Measurements from ENCODE around the gene FN3K. TPM values are rescaled to one million over a fixed set of nuclear protein-coding genes. Genes with fewer than 3 reads are reported as not detected.
"Not testable (repeated sequence)": the region's sequence is repeated elsewhere in the genome, so short reads cannot be mapped to it uniquely, and the experiment has no call there.

The FN3K gene
- total and polyA plus RNA-seq, 2 of the 13 experiments (the other 11 are each of a cell fraction or from before 2014, with no cell fraction given), result 3.5 to 12.2 TPM

DNA sequence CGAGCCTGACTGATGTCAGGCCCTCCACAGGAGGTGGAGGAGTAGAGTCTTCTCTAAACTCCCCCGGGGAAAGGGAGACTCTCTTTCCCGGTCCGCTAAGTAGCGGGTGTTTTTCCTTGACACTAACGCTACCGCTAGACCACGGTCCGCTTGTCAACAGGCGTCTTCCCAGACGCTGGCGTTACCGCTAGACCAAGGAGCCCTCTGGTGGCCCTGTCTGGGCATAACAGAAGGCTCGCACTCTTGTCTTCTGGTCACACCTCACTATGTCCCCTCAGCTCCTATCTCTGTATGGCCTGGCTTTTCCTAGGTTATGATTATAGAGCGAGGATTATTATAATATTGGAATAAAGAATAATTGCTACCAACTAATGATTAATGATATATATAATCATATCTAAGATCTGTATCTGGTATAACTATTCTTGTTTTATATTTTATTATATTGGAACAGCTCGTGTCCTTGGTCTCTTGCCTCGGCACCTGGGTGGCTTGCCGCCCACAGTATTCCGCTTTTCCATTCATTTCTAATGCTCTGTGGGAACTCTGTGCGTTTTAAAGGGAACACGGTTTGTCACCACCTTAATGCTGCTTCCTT is 42.5 kb downstream of the FN3K start:
- H3K4me3 ChIP-seq (replicated peaks in 1 of 3; ENCODE audit: insufficient read depth in 1 of 3, low read depth in 2 of 3, low read length in 3 of 3); H3K79me2 ChIP-seq (ENCODE audit: insufficient read depth, low read length); H4K20me1 ChIP-seq (ENCODE audit: insufficient read depth, low read length); H3K4me2 ChIP-seq (ENCODE audit: low read depth, low read length); DNase-seq (ENCODE audit: low spot score); FAIRE-seq; H3K27ac ChIP-seq (ENCODE audit: extremely low read length, insufficient read depth, low read length); ATAC-seq; POLR2A ChIA-PET; CTCF ChIA-PET (ENCODE audit: low intra/inter-chr PET ratio, low total read pairs); BruUV-seq (replicated peaks); H3K9ac ChIP-seq (ENCODE audit: insufficient read depth, low read depth, low read length); H3K27me3 ChIP-seq (ENCODE audit: control insufficient read depth in 1 of 2, insufficient read depth in 2 of 2, low read length in 2 of 2); H3K9me3 ChIP-seq (ENCODE audit: low read length); H3K4me1 ChIP-seq (ENCODE audit: insufficient read depth, low read length); intact Hi-C loops (cut with micrococcal nuclease; ENCODE audit: unreplicated experiment); H2AFZ ChIP-seq (ENCODE audit: low read length); TF ChIP-seq FOXA1 (IDR thresholded peaks at IDR 0.05): not testable (repeated sequence)
- in situ Hi-C loops (cut with HindIII; ENCODE audit: extremely low pct_ligation_motif_present, low pct_unique_long_range_greater_than_20kb), result loop anchor here (5.0 kb wide), 1 partner anchor 111 kb away; no protein-coding TSS in a partner anchor
- H3K36me3 ChIP-seq (replicated peaks in 1 of 2; ENCODE audit: control insufficient read depth in 1 of 2, insufficient read depth in 2 of 2, low read length in 2 of 2), result peaks cover 14 to 33% of the 10 kb centered on the region in 2 experiments; a peak in 4 of 5 replicates
- 77% methylated on average over 21 of the region's 21 CpGs for WGBS (ENCODE audit: low lambda C conversion rate)
- TF ChIP-seq KDM2A (CRISPR knock-in tag; IDR thresholded peaks at IDR 0.05; ENCODE audit: borderline replicate concordance, low read depth), result peak; percentile 58; the same call in 1 of the 2 replicates
- TF ChIP-seq, protein P1, sequence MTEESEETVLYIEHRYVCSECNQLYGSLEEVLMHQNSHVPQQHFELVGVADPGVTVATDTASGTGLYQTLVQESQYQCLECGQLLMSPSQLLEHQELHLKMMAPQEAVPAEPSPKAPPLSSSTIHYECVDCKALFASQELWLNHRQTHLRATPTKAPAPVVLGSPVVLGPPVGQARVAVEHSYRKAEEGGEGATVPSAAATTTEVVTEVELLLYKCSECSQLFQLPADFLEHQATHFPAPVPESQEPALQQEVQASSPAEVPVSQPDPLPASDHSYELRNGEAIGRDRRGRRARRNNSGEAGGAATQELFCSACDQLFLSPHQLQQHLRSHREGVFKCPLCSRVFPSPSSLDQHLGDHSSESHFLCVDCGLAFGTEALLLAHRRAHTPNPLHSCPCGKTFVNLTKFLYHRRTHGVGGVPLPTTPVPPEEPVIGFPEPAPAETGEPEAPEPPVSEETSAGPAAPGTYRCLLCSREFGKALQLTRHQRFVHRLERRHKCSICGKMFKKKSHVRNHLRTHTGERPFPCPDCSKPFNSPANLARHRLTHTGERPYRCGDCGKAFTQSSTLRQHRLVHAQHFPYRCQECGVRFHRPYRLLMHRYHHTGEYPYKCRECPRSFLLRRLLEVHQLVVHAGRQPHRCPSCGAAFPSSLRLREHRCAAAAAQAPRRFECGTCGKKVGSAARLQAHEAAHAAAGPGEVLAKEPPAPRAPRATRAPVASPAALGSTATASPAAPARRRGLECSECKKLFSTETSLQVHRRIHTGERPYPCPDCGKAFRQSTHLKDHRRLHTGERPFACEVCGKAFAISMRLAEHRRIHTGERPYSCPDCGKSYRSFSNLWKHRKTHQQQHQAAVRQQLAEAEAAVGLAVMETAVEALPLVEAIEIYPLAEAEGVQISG (CRISPR knock-in tag; IDR thresholded peaks at IDR 0.05), result peak; percentile 39
- peak; percentile 65 for TF ChIP-seq RAD21 (CRISPR knock-in tag; IDR thresholded peaks at IDR 0.05)
- TF ChIP-seq, protein P2, sequence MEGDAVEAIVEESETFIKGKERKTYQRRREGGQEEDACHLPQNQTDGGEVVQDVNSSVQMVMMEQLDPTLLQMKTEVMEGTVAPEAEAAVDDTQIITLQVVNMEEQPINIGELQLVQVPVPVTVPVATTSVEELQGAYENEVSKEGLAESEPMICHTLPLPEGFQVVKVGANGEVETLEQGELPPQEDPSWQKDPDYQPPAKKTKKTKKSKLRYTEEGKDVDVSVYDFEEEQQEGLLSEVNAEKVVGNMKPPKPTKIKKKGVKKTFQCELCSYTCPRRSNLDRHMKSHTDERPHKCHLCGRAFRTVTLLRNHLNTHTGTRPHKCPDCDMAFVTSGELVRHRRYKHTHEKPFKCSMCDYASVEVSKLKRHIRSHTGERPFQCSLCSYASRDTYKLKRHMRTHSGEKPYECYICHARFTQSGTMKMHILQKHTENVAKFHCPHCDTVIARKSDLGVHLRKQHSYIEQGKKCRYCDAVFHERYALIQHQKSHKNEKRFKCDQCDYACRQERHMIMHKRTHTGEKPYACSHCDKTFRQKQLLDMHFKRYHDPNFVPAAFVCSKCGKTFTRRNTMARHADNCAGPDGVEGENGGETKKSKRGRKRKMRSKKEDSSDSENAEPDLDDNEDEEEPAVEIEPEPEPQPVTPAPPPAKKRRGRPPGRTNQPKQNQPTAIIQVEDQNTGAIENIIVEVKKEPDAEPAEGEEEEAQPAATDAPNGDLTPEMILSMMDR (CRISPR knock-in tag; IDR thresholded peaks at IDR 0.05), result peak; percentile 32; the same call in 1 of the 2 replicates
- TF ChIP-seq, protein P3, sequence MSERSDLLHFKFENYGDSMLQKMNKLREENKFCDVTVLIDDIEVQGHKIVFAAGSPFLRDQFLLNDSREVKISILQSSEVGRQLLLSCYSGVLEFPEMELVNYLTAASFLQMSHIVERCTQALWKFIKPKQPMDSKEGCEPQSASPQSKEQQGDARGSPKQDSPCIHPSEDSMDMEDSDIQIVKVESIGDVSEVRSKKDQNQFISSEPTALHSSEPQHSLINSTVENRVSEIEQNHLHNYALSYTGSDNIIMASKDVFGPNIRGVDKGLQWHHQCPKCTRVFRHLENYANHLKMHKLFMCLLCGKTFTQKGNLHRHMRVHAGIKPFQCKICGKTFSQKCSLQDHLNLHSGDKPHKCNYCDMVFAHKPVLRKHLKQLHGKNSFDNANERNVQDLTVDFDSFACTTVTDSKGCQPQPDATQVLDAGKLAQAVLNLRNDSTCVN (CRISPR knock-in tag; IDR thresholded peaks at IDR 0.05; ENCODE audit: borderline replicate concordance), result peak; percentile 48; the same call in 1 of the 2 replicates
- TF ChIP-seq, protein P4, sequence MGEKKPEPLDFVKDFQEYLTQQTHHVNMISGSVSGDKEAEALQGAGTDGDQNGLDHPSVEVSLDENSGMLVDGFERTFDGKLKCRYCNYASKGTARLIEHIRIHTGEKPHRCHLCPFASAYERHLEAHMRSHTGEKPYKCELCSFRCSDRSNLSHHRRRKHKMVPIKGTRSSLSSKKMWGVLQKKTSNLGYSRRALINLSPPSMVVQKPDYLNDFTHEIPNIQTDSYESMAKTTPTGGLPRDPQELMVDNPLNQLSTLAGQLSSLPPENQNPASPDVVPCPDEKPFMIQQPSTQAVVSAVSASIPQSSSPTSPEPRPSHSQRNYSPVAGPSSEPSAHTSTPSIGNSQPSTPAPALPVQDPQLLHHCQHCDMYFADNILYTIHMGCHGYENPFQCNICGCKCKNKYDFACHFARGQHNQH (CRISPR knock-in tag; IDR thresholded peaks at IDR 0.05), result peak; percentile 22; the same call in 1 of the 2 replicates
- peak; percentile 47; the same call in 1 of the 2 replicates for TF ChIP-seq HOXA3 (CRISPR knock-in tag; IDR thresholded peaks at IDR 0.05)
- TF ChIP-seq IRF2 (CRISPR knock-in tag; IDR thresholded peaks at IDR 0.05), result 0 out of 2 replicates have a peak, but pooled peaks have one; percentile 28
- TF ChIP-seq, protein P5, sequence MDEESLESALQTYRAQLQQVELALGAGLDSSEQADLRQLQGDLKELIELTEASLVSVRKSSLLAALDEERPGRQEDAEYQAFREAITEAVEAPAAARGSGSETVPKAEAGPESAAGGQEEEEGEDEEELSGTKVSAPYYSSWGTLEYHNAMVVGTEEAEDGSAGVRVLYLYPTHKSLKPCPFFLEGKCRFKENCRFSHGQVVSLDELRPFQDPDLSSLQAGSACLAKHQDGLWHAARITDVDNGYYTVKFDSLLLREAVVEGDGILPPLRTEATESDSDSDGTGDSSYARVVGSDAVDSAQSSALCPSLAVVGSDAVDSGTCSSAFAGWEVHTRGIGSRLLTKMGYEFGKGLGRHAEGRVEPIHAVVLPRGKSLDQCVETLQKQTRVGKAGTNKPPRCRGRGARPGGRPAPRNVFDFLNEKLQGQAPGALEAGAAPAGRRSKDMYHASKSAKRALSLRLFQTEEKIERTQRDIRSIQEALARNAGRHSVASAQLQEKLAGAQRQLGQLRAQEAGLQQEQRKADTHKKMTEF (CRISPR knock-in tag; IDR thresholded peaks at IDR 0.05), result peak; percentile 32; the same call in 1 of the 2 replicates
- TF ChIP-seq FOXA1 (CRISPR knock-in tag; IDR thresholded peaks at IDR 0.05), result peak; percentile 49
- TF ChIP-seq FOXA3 (CRISPR knock-in tag; IDR thresholded peaks at IDR 0.05), result peak; percentile 66
- TF ChIP-seq STAG1 (CRISPR knock-in tag; IDR thresholded peaks at IDR 0.05), result peak; percentile 73
